GM21390 (cell line): Measurements from ENCODE around the gene MED9.

Experiments used
- ATAC-seq: cut with Tn5 transposase; IDR thresholded peaks from one replicate; pipeline ENCODE4 v1.9.1; 2021; ENCODE audit not compliant: unreplicated experiment

MED9 gene

GRCh38 chr17:17514993-17515933, 38.5 kb downstream of the MED9 start:
- ATAC-seq, result no peak

DNA sequence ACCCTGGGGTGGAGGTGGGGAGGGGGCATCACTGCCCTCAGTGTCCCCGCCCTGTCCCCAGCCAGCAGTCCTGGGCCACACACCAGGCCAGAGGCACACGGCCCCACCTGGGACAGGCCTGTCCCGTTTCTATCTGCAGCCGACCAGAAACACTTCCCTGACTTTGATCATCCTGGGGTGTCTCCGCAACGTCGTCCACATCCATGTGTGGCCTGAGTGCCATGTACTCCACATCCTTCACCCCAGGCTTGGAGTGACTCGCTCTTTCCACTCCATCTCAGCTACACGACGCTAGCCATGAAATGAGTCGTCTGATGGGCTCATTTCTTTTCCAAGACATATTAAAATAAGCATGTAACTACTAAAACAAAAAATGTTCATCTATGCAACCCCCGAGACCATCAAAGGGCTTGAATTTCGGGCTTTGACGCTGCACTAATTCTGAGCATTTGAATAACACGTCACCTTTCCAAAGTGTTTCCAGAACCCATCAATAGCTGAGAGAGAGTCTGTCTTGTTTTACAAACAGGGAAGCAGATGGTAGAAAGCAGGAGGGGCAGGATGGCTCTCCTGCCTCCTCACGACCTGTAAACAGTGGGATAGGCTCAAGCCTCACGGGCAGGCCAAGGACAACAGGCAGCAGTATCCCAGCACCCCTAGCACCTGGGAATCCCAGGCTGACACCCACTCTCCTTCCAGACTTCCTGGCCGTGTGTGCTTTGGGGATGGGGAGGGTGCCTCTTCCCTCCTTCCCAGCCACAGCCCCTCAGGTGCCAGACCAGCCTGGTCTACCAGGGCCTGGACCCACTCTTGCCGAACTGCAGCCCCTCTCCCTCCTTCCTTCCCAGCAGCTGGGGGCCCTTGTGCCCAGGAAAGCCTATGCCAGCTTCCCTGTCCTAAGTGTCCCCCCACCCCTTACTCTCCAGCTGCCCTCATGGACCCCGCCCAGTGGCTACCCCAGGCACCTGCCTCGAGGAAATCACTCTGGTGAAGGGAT, 39.4 kb downstream of the MED9 start:
- no peak for ATAC-seq

DNA sequence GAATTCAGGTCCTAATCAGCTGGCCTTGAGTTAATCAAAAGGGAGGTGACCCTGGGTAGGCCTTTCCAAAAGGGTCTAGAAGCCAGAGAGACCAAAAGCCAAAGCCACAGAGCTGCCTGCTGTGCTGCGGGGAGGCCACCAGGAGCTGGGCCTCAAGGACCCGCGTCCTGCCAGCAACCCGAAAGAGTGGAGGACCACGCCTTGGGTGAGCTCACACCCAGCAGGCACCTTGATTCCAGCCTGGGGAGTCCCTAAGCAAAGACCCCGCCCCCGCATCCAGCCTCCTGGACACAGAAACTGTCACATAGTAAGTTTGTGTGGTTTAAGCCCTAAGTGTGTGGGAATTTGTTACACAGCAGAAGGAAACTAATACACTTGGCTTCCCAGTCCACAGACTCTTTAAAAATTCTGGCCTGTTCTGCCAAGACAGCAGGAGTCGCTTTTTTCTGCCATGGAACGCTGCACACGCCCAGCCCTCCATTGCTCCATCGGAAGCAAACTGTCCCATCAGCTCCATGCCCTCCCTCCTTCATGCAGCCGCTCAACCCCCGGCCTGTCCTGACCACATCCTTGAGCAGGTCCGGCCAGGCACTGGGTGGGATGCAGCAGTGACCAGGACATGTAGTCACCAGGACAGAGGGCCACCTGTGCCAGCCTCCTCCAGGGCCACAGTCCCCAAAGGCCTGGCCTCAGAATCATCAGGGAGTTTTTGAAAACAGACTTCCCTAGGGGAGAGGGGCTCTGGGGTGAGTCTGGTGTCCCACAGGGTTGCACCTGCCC, 40.3 kb downstream of the MED9 start:
- ATAC-seq, result no peak

- no peak for ATAC-seq
Observed at GRCh38 chr17:17518014-17518413, 41.2 kb downstream of the MED9 start.

- no peak for ATAC-seq
Observed at GRCh38 chr17:17518951-17519350, 42.2 kb downstream of the MED9 start.

DNA sequence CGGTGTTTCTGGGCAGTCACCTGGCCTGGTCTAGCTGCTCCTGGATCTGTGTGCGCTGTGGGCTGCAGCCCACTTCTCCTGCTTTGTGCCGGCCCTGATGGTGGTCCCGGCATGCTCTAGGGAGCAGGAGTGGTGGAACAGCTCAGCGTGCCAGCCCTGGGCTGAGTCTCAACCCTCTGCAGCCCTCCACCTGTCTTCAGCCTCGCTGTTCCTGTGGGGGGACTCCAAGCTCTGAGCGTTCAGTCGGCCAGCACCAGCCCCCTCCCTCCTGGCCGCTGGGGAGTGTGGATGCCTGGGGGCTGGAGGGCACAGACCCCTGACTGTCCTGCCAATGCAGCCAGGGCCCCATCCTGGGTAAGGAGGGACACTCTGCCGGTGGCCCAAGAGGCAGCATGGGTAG, 43.1 kb downstream of the MED9 start:
- ATAC-seq, result no peak

DNA sequence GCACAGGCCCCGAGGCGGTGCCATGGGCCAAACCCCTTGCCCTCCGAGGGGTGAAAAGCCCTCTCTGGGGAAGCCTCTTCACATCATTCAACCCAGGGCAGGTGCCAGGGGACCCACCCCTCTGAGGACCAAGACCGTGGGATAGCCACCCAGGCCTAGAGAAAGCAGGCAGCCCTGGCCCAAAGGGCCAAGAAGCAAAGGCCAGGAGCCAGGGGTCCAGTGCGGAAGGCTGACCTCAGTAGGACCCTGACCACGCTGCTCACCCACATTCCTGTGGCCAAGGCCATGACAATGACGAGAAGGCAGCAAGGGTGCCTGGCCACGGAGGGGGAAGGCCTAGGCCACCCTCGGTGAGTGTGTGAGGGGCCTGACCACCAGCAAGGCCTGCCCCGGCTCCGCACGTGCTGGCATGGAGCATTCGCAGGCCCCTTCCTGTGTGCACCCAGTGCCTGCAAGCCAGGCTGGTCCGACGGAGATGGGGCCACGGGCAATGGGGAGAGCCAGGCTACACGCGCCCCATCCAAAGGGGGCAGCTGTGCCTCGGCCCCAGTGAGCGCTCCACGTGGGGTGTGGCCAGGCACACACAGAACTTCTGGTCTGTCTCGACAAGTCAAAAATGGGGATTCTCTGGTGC, 43.9 kb downstream of the MED9 start:
- no peak for ATAC-seq

GRCh38 chr17:17523001-17523730, 46.4 kb downstream of the MED9 start:
- no peak for ATAC-seq

- no peak for ATAC-seq
Observed at GRCh38 chr17:17523731-17524490, 47.1 kb downstream of the MED9 start.

DNA sequence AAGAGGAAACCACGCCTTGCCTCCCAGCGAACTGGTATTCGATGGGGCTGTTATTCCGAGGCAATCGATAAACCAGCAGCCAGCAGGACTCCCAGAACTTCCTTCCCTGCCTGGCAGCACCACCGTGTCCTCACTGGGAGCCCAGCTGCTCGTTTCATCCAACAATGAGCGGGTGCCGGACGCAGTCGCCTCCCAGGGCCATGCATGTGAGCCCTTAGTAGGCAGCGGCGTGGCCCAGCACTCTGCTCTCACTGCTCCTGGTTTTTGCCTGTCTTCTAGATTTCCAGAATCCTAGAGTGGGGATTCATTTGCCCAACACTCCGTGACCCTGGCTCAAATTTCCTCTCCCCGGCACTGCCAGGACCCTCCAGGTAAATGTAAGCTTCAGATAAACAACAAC, 48.5 kb downstream of the MED9 start:
- no peak for ATAC-seq

GRCh38 chr17:17525956-17526355, 49.2 kb downstream of the MED9 start:
- no peak for ATAC-seq

GRCh38 chr17:17526369-17526768, 49.6 kb downstream of the MED9 start:
- ATAC-seq, result no peak

DNA sequence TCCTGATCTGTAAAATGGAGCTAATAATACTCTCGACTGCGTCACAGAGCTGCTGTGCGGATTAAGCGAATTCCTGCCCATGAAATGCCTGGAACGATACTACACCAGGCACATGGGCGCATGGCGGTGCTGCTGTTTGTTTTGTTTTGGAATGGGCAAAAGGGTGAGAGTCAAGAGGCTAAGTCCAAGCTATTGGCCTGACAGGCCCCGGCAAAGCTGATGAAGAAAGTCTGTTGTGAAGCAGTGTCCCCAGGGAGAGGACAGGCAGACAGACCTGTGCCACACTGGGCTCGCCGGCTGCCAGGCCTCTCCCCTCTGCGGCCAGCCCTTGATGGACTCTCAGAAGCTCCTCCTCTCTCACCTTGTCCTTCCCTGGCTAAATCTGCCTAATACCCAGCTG, 50.7 kb downstream of the MED9 start:
- ATAC-seq, result no peak

DNA sequence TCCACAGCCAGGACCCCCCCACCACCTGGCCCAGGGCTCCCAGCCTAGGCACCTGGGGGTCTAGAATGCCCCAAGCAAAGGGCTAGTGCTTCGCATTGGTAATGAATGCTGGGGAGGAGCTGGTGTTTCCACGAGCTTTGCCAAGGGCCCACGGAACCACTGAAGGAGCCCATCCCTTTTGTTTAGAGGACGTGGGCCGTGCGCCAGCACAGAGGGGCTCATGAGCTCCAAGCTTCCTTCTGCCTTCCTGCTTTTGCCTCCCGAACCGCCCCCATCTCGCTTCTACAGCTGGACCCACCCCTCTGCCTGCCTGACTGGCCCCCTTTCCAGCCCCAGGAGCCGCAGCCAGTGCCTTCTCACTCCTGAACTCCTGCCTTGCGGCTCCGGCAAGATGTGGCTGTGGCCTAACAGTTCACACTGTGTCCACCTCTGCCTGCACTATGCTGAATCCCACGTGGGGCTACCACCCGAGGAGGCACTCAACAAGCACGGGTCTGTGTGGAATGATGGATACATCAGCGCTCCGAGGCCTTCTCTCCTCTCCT, 51.2 kb downstream of the MED9 start:
- no peak for ATAC-seq

DNA sequence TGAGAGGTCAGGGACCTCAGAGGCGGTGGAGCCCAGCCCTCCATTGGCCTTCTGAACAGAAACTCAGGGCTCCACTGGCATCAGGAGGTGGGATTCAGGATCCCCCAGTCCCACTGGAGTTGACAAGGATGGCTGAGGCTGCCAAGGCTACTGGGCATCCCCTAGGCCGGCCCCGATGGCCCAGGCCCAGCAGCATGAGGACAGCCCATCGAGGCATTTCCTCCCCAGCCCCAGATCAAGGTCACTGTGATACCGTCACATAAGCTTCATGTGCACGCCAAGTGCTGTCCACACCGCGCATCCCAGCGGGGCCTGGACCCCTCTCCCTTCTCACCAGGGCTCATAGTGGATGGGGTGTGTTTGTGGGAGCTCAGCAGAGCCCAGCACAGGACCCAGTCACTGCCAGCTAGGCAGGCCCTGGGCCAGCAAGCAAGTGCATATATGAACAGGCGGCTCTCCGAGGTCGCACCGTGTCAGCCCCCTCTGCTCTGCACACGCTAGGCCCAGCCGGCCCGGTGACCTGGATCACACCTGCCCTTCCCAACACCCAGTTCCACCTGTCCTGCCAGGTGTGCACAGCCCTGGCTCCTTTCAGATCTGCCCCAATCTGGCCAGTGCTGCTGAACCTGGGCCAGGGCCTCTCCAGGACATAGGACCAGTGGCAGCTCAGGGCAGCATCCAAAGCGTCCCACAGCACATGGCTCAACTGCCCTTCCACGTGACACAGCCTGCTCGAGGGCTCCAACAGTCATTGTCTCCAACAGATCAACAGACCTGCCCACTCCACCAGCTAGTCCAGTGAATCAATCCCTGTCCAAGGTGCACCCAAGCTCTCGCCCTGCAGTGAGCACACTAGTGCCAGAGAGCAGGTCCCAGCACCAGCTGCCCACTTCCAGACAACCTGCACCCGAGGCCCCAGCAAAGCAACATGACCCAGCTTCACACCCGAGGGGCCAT, 52.2 kb downstream of the MED9 start:
- ATAC-seq, result no peak

GRCh38 chr17:17531156-17531555, 54.4 kb downstream of the MED9 start:
- ATAC-seq, result no peak

- ATAC-seq, result no peak
Observed at GRCh38 chr17:17532991-17533390, 56.2 kb downstream of the MED9 start.
